ENCODE measurements around the gene SLC25A24.
"Not testable (repeated sequence)": the region's sequence is repeated elsewhere in the genome, so short reads cannot be mapped to it uniquely, and the experiment has no call there.

The SLC25A24 gene

GRCh38 chr1:108132367-108132766, 67.8 kb downstream of the SLC25A24 start:
- not testable (repeated sequence) for DNase-seq

DNA sequence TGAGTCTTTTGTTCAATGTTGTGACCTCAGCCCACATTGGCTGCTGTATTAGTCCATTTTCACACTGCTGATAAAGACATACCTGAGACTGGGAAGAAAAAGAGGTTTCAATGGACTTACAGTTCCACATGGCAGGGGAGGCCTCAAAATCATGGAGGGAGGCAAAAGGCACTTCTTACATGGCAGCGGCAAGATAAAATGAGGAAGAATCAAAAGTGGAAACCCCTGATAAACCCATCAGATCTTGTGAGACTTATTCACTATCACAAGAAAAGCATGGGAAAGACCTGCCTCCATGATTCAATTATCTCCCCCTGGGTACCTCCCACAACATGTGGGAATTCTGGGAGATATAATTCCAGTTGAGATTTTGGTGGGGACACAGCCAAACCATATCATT, 68.9 kb downstream of the SLC25A24 start:
- not testable (repeated sequence) for DNase-seq

DNA sequence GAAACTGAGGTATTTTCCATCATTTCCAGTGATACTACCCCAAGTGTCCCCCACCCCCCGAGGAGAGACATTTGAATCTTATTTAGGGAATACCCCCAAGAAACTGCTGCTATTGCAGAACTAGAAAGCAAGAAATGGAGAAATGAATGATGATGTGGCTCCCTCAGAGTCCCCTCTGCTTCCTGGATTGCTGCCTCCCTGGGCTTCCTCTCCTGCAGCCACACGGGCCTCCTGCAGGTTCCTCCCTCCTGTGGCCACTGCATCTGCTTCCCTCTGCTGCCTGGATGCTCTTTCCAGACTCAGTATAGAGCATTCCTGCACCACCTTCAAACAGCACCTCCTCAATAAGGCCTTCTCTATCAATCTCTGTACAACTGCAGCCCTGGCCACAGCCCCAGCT, 69.3 kb downstream of the SLC25A24 start:
- DNase-seq, result no peak

DNA sequence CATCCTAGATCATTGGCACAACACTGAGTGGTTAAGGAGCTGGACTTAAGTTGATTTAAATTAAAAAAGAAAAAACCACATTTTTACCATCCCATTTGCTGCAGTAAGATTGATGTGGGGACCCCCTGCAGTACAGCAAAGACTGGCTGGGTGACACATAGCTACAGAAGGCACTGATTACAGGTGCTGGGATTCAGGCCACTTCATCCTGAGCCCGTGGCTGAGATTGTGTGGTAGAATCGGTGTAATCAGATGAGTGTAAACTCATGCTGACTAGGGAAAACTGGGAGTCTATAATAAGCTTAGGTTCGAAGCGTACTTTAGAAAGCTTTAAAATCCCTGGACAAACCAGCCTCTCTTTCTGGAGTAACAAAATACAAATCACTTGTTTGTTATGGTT, 70.1 kb downstream of the SLC25A24 start:
- DNase-seq, result no peak

DNA sequence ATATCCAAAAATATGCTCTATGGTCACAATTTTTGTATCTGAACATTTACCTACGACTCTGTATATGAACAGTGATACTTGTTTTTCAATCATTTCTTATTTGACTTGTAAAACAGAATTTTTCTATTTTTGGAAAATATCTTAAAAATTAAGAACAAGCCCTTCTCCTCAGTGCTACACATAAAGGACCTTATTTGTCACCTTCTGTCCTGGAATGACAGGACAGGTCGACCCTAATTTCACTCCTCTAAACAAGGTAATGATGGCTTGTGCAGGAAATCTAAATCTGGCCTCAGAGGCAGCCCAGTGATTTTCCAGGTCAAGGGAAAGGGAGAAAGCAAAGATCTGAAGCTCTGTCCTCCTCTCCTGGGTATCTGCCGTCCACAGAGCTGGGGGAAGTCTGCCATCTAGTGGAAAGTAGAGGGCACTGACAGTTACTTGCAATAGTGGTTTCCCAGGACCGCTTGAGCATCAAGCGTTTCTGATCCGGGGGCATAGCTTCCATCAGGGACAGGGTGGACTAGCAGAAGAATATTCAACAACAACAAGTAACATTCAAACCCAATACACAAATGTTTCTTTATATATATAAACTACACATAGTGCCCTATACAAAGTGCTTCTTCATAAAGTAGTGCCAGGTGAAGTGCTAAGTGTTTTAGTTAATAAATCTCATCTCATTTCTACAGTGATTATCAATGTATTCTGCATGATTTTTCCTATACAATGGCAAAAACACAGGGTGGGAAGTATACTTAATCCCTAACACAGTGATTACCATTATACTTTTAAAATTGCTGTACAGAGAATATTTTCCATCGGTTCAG, 74.6 kb downstream of the SLC25A24 start:
- peak; percentile 88 for DNase-seq

GRCh38 chr1:108124622-108125311, 75.4 kb downstream of the SLC25A24 start:
- DNase-seq, result no peak

GRCh38 chr1:108124023-108124422, 76.1 kb downstream of the SLC25A24 start:
- DNase-seq, result no peak

GRCh38 chr1:108121358-108122143, 78.6 kb downstream of the SLC25A24 start:
- DNase-seq, result no peak

- DNase-seq, result no peak
Measured at GRCh38 chr1:108120163-108120562, 80.0 kb downstream of the SLC25A24 start.

- no peak for DNase-seq
Measured at GRCh38 chr1:108119500-108119899, 80.6 kb downstream of the SLC25A24 start.

DNA sequence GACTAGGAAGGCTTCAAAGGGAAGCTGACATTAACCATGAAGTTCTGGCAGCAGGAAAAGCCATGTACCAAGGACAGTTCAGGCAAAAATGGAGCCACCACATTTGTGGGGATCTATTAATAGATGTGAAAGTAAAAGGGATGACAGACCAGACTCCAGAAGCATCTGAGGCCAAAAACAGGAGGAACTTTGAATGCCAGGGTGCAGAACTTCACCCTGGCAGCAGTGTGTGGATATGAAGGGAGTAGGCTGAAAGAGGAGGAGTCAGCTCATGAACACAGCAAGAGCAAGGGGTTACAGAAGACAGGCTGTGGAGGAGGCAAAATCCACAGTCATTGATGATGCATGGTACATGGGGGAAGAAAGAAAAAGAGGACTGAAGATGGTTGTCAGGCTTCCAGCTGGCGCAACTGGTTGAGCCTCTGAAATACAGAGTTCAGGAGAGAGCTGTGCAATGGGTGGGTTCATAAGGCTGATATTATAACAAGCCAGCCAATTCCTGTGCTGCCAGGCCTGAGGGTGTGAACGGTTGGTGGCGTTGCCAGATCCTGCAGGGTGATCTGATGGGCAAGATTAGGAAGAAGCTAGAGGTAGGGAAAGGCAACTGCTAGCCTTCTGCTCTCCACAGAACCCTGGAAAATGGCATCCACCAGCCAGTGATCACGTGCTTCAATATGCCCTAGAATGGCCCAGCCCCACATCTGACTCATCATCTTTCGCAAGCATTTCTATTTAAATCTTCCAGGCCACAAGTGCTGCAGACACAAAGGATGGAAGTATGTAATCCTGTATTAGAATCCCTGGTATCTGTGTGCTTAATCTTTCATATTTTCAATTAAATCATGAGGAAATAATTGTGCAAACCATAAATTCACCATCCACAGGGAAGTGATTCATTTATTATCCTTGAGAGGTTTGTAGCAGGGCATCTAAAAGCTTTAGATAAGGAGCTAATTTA, 81.9 kb downstream of the SLC25A24 start:
- DNase-seq, result no peak

DNA sequence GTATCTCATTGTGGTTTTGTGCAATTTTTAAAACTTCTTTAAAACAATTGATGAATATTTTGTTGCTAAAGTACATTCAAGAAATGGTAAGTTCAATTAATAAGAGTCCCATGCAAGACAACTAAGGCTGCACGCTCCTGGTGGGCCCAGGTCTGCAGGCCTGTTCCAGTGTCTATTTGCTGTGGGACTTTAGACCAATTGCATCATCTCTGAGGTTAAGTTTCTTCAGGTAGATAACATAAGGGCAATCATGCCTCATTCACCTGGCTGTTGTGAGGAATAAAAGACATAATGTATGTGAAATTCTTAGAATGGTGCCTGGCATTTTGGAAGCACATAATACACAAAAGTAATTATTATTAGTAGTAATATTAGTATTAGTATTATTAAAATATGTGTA, 82.9 kb downstream of the SLC25A24 start:
- DNase-seq, result no peak

GRCh38 chr1:108114033-108114599, 86.0 kb downstream of the SLC25A24 start:
- no peak for DNase-seq

DNA sequence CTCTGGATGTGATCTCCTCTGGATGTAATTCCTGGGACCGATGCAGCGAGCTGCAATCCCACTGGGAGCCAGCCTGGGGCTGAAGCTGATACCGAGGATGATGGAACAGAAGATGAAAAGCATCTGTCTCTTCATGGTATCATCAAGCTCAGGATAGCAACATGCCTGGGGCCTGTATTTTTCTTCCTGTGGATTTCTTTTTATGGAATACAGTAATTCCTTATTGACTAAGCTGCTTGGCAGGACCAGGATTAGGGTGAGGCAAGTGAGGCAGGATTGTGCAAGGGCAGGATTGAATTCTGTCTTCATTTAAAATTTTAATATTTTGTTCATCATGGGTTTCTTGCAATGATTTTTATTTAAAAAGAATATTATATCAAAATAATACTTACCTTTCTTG, 86.6 kb downstream of the SLC25A24 start:
- DNase-seq, result no peak

DNA sequence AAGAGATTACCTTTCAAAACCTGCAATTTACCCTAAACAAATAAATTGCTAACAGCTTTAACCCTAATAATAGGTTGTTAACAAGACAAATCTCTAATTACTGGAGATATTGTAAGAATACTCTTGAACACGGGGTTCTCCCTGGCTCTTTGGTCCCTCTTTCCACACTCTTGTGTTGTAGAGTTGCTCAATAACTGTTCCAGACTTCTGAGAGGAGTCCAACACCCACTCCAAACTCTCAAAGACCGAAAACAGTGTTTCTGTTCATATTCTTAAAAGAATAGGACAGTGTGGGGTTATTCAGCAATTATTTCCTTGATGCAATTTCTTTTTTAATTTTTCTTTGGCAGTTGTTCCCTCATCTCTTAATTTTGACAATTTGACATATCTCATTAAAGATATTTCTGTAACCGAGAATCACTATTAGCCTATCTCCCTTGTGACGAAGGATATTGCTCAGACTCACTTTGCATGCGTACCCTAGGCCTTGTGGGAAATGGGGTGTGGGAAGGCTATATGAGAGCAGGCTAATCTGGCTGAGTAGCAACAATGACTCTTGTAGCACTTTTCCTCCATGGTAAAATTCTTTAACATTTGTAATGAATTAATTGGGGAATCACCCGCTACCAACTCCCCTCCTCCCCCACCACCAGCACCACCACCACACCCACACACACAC, 90.7 kb downstream of the SLC25A24 start:
- no peak for DNase-seq

- no peak for DNase-seq
Measured at GRCh38 chr1:108108119-108108518, 92.0 kb downstream of the SLC25A24 start.

DNA sequence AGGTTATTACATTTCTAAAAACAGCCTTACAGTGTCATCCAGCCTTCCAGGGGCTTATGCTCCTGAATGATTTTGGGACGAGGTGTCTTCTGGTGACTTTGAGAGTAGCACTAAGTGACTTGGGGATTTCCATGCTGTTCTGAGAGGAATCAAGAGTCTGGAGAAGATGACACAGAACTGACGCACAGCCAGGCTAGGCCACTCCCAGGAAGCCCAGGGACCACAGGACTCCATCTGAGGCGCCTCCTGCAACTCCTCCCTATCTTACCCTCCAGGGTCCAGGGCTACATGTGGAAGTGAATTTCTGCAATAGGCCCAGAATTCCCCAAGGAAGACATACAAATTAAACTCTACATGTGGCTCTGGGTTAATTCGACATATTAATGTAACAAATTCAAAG, 92.5 kb downstream of the SLC25A24 start:
- no peak for DNase-seq

- no peak for DNase-seq
Measured at GRCh38 chr1:108106775-108107174, 93.4 kb downstream of the SLC25A24 start.

- no peak for DNase-seq
Measured at GRCh38 chr1:108100148-108100547, 100.0 kb downstream of the SLC25A24 start.

DNA sequence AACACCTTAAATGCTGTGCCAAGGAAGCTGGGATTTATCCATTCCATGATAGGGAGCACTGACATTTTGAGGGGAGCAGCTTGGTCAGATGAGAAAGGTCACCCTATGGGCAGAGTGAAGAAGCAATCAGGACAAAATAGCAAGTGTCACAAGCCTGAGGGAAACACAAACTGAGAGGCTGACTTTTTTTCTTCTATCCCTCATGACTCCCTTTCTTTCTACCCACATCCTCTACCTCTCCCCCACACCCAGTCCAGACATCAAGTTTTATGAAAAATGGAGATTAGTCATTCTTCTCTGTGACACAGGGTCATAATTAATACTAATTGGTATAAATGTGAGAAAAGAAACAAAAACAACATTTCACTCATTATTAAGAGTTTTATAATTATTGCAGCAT, 103.1 kb downstream of the SLC25A24 start:
- DNase-seq, result no peak

- no peak for DNase-seq
Measured at GRCh38 chr1:108096089-108096488, 104.1 kb downstream of the SLC25A24 start.
